Cardiac muscle cell (in vitro differentiated cells and primary cell): ENCODE data around the gene FHIT. TPM values are rescaled to one million over a fixed set of nuclear protein-coding genes. Genes with fewer than 3 reads are reported as not detected.

Experiments
- DNase-seq, 2 donors: peaks; one replicate each; pipeline versions ENCODE4 v3.0.0 to v3.0.0-alpha.2; 2010 to 2017; ENCODE audit warnings: low read depth in 1 of 2, low spot score in 1 of 2
- H3K27ac ChIP-seq: fragments of 200-600 bp; sonication (generic); 2 replicates; pipeline ENCODE4 v1.5.1; 2016
- H3K27me3 ChIP-seq: fragments of 200-600 bp; sonication (generic); 2 replicates; pipeline ENCODE4 v1.6.0; 2016; ENCODE audit warnings: control low read depth
- H3K36me3 ChIP-seq: fragments of 200-600 bp; sonication (generic); 2 replicates; pipeline ENCODE4 v1.5.1; 2016; ENCODE audit warnings: control low read depth
- H3K4me1 ChIP-seq: fragments of 200-600 bp; sonication (generic); 2 replicates; pipeline ENCODE4 v1.8.1; 2017; ENCODE audit warnings: low read depth, mild to moderate bottlenecking, mixed run types
- H3K4me3 ChIP-seq: fragments of 200-600 bp; sonication (generic); 2 replicates; pipeline ENCODE4 v1.5.1; 2016; ENCODE audit warnings: mild to moderate bottlenecking
- H3K9me3 ChIP-seq: fragments of 200-600 bp; sonication (generic); 2 replicates; pipeline ENCODE4 v1.5.1; 2017; ENCODE audit warnings: low read depth, mild to moderate bottlenecking, control low read depth
- polyA plus RNA-seq: library from polyadenylated mRNA; unstranded; fragments of >200 nt; fragmentation: Nextera tagmentation; extraction: Ambion mirVana; gene quantifications from 2 replicates; pipeline ENCODE4 v1.2.1, GENCODE V29; 2016
- total RNA-seq: library from RNA; depleted of rRNA; stranded (reverse); fragments of >200 nt; gene quantifications from 2 replicates; pipeline ENCODE4 v1.2.3, GENCODE V29; 2016
- TF ChIP-seq, protein P1 (sequence below): IDR thresholded peaks from 2 replicates; pipeline ENCODE4 v1.5.1; 2012; ENCODE audit warnings: low read depth, mild to moderate bottlenecking, low read length

Gene FHIT
- total and polyA plus RNA-seq, 2 experiments from 2014 or later: 6.9 to 12.5 TPM

GRCh38 chr3:60336061-60336460 lies 915.2 kb downstream of the FHIT start:
- no peaks in the 10 kb centered on the region for H3K9me3 ChIP-seq
- no peaks in the 10 kb centered on the region for H3K36me3 ChIP-seq
- no peak overlapping the region for H3K27ac ChIP-seq
- H3K4me3 ChIP-seq: no peak overlapping the region
- no peak for DNase-seq
- H3K4me1 ChIP-seq: peaks cover 8% of the 10 kb centered on the region
- TF ChIP-seq, protein P1, sequence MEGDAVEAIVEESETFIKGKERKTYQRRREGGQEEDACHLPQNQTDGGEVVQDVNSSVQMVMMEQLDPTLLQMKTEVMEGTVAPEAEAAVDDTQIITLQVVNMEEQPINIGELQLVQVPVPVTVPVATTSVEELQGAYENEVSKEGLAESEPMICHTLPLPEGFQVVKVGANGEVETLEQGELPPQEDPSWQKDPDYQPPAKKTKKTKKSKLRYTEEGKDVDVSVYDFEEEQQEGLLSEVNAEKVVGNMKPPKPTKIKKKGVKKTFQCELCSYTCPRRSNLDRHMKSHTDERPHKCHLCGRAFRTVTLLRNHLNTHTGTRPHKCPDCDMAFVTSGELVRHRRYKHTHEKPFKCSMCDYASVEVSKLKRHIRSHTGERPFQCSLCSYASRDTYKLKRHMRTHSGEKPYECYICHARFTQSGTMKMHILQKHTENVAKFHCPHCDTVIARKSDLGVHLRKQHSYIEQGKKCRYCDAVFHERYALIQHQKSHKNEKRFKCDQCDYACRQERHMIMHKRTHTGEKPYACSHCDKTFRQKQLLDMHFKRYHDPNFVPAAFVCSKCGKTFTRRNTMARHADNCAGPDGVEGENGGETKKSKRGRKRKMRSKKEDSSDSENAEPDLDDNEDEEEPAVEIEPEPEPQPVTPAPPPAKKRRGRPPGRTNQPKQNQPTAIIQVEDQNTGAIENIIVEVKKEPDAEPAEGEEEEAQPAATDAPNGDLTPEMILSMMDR: no peak
- peaks cover 35% of the 10 kb centered on the region for H3K27me3 ChIP-seq

GRCh38 chr3:60333710-60334109 lies 917.5 kb downstream of the FHIT start:
- no peaks in the 10 kb centered on the region for H3K36me3 ChIP-seq
- no peak overlapping the region for H3K4me3 ChIP-seq
- no peak overlapping the region for H3K27ac ChIP-seq
- peaks cover 43% of the 10 kb centered on the region for H3K27me3 ChIP-seq
- TF ChIP-seq, protein P1: no peak
- no peak for DNase-seq
- no peaks in the 10 kb centered on the region for H3K9me3 ChIP-seq
- H3K4me1 ChIP-seq: peaks cover under 1% of the 10 kb centered on the region

- H3K36me3 ChIP-seq: no peaks in the 10 kb centered on the region
- no peak overlapping the region for H3K4me3 ChIP-seq
- no peak overlapping the region for H3K27ac ChIP-seq
- H3K4me1 ChIP-seq: peaks cover 3% of the 10 kb centered on the region
- TF ChIP-seq, protein P1: no peak
- no peak for DNase-seq
- H3K9me3 ChIP-seq: no peaks in the 10 kb centered on the region
- peaks cover 17% of the 10 kb centered on the region for H3K27me3 ChIP-seq
Measured at GRCh38 chr3:60330107-60330506, 921.1 kb downstream of the FHIT start.

DNA sequence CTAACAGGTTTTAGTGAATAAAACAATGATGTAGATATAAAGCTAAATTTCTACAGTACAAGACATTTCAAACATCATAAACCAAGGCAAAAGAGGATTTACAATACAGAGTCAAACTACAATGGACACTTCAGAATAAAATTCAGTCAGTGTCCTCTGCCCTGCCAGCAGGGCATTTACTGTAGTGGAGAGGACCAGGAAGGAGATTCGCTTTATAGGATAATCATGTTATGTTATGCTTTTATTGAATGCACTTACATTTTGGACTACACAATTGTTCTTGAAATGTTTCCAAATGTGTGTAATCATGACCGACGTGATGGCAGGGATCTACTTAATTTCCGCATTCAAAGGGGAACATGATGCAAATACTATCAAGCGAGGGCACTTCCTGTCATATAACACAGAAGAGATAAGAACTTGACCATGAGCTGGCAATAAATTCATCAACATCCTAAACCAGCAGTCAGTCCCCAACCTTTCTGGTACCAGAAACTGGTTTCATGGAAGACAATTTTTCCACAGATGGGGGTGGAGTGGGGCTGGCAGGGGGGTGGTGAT lies 925.6 kb downstream of the FHIT start:
- no peak overlapping the region for H3K27ac ChIP-seq
- DNase-seq: peak in 1 of 2 donors; percentile 52
- H3K4me3 ChIP-seq: no peak overlapping the region
- TF ChIP-seq, protein P1: no peak
- no peaks in the 10 kb centered on the region for H3K9me3 ChIP-seq
- peaks cover 11% of the 10 kb centered on the region for H3K4me1 ChIP-seq
- no peaks in the 10 kb centered on the region for H3K36me3 ChIP-seq
- peaks cover 8% of the 10 kb centered on the region for H3K27me3 ChIP-seq

DNA sequence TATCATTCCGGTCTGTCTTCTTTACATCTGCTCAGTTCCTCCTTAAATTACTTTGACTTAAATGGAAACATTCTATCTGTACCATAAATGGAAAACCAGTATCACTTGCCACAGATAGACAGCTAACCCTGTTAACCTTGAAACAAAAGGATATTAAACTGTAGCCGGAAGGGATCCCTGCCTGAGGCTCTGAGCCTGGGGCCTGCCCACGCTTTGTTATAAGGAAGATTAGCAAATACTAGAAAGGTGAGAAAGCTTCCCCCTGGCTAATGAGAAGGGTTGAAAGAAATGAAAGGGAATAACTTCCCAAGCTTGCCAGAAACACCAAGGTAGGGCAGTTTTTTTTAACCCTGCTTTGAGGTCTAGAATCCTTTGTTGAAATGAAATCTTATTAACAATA lies 927.6 kb downstream of the FHIT start:
- DNase-seq: no peak
- TF ChIP-seq, protein P1: no peak
- Histone ChIP-seq H3K9me3 (no peaks in the 10 kb centered on the region), H3K27ac (no peak overlapping the region), H3K4me3 (no peak overlapping the region), H3K27me3 (no peaks in the 10 kb centered on the region), H3K4me1 (peaks cover 11% of the 10 kb centered on the region), H3K36me3 (no peaks in the 10 kb centered on the region)
